ENCODE results near the gene OVCH2.
"Not testable (repeated sequence)": the region's sequence is repeated elsewhere in the genome, so short reads cannot be mapped to it uniquely, and the experiment has no call there.

Gene OVCH2

DNA sequence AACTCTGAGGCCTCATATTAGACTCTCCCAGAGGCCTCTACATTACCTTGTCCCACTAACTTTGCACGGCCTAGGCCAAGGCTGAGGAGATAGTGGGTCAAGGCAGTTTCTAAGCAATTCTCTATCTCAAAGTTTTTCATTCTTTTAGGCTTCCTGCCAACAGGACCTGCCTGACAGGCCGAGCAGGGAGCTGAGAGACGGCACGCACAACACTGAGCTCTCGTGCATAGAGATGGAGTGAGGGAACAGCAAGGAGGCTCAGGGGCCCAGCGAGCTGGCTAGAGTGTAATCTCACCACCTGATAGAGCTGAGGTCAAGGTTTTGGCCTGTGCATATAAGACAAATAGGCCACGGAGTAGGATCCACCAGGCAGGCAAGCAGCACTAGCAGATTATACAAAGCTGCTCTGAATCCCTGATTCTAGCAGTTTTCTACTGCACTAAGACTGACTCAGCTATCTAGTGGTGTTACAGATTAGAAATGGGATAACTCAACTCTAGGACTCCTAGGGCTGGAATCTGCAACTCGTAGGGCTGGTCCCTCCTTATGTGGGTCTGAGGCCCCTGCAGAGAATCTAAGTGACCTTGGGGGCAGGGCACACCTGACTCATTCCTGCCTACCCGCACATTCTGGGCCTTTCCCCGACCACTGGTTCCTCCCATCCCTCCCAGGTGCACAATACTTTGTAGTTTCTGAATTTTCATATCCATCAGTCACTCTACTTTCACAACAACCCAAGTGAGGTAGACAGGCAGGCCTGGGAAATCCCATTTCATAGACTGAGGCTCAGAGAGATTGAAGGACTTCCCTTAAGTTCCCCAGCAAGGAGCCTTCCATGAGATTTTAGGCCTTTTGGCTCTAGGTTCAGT lies 34.7 kb downstream of the OVCH2 start:
- no peak for DNase-seq

DNA sequence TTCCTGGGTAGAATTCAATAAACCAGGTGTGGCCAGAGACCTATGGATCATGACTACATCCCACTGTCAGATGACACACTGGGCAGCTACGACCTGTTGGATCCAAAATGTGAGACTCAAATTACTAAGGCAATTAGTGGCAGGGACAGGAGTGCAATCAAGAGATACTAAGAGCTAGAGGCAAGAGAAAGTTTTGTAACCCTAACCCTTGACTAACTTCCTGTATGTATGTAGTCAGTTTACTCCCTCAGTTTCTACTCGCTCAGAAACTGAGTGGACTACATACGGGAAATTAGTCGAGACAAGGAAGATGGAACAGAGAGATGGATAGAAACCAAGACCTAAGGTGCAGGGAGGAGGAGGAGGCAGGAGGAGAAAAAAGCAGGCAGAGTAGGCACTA lies 35.6 kb downstream of the OVCH2 start:
- no peak for DNase-seq

DNA sequence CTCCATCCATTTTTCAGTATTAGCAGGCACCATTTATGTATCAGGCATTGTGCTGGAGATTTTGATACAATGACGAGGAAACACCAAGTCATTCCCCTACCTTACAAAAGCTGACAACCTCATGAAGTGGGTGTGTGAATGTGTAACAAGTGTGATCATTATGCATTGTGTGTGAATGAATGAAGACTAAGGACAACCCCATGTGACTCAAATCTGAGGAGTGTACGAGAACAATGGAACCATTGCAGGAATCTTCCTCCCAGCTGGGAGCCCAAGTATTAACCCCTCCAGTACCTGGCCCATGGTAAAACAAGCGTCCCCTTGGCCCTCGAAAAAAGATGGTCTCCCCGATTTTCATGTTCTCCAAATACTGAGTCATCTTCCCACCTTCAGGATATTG lies 37.4 kb downstream of the OVCH2 start:
- DNase-seq, result no peak

DNA sequence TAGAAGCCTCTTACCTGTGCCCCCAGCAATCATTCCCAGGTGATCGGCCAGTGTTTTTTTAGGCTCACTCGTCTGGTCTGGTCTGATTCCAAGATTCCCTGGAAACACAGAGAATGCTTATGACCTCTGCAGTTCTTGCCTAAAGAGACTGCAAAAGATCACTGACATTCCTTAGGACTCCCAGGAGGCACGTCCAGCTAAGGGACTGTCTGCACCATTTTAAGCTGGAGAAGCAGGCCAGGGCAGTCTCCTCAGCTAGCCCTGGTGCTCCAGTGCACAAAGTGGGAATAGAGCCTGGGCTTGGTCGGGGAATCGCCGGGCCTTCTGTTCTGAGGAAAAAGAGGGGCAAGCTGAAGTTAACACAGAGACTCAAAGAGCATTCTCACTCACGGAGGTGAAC lies 37.8 kb downstream of the OVCH2 start:
- no peak for DNase-seq

DNA sequence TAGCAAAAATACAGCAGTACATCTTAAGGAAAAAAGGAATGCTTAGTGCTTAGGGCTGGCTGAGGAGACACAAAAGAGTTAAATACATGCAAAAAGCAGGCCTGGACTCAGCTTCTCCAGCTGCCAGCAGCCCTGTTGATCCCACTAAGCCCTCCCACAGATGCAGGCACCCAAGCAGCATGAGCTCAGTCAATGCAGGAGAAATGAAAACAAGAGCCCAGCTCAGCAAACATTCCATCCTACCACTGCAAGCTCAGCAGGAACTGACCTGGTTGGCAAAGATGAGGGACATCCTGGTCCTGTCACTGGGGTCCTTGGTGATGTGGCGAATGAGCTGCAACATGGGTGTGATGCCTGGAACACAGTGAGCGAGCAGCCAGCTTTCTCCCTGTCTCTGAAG lies 38.8 kb downstream of the OVCH2 start:
- no peak for DNase-seq

DNA sequence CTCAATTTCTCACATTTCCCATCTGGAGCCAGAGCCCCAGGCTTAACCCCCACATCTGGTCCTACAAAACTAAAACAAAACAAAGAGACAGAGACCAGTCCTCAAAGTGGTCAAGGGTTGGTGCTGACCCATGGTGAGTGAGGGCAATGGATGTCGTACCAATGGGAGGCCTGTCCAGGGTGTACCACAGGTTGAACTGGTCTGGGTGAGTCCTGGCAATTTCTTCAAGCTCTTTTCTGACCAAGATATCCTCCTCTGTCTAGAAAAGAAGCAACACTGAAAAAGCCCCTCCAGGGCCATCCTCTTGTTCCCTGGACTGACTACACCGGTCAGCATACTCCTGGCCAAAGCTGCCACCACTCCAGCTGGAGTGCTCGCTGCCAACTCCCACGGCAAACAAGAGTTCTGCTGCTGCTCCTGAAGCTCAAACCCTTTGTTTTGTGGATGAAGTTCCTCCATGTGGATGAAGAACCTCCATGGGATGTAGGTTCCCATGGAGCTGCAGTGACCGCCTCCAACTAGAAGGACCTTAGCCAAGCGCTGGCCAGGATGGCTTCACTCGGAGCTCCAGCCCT lies 39.9 kb downstream of the OVCH2 start:
- no peak for DNase-seq

DNA sequence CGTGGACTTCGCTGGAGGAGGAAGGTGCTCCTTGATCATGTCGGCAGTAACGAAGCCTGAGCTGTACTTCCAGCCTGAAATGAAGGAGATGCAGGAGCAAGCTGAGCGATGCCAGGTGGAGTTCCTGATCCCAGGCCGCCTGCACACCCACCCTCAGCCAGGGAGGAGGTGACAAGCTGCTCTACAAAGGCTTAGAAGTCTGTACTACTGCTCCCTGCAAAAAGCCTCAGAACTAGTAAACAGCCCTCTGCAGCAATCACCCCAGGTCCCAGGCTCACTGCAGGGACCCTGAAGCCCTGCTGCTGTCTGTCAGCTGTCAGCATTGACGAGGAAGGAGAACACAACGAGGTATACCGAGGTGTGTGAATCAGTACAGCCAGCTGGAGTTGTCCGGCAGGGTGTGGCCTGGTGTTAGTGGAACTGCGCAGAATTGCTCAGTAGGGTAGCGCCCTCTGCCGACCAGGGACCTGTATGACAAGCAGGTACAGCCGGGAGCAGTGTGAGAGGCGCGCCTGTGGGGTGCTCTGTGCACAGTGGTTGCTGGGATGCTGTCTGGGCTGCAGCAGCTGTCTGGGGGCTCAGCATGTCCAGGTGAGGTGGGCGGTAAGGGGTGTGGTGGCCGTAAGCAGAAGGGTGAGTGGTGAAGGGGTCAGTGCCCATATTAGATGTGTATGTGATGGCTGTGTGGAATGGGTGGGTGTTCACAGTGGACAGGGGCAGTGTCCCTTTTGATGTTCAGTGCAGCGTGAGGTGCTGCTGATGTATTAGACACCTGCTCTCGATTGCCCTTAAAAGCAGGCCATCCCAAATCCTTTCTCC lies 40.6 kb downstream of the OVCH2 start:
- peak; percentile 15 for DNase-seq

DNA sequence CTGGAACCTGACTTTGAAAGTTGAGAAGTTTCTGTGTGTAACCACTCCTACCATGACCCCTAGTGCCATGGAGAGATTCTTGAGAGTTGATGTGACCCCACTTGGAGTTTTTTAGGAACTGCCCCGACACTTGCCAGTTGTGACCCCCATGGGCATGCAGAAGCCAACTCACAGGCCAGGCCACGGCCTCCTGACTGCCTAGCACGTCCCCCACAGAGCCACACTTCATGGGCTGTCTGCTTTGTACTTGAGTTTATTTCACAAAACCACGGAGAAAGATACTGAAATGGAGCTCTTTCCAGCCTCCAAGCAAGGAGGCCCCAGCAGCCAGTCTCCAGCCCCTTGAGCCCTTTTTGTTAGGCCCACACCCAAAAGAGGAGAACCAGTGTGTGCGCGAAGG lies 41.4 kb downstream of the OVCH2 start:
- no peak for DNase-seq

DNA sequence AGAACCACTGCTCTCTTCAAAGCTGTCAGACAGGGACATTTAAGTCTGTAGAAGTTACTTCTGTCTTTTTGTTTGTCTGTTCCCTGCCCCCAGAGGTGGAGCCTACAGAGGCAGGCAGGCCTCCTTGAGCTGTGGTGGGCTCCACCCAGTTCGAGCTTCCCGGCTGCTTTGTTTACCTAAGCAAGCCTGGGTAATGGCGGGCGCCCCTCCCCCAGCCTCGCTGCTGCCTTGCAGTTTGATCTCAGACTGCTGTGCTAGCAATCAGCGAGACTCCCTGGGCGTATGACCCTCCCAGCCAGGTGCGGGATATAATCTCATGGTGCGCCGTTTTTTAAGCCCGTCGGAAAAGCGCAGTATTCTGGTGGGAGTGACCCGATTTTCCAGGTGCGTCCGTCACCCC lies 42.7 kb downstream of the OVCH2 start:
- DNase-seq, result not testable (repeated sequence)

DNA sequence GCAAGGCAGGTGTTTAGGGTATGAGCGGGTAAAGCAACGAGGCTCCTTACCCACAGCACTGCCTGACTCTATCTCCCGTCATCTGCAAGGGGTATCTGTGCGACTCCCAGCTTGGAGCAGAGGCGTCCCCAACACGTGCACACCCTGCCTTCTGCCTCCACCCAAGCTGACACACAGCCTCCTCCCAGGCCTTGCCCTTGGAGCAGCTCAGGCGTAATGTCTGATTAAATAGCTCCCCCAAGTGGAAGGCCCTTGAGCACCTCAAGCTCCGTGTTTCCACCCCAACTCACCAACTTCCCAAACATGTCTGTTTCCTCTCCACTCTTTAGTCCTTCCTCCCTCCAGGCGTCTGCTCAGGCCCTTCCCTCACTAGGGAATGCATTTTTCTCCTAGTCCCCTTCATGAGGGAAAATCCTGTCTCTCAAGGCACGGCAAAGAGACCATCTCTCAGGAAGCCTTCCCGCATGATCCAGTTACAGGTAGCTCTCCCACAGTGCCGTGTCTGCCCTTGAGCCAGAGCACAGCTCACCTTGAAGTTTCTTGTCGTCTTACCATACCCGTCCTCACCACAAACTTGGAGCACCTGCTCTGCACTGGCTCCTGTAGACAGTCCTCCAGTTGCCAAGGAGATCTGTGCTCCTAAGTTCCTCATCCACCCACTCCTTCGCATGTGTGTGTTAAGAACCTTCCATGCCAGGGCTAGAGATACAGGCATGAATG lies 48.8 kb downstream of the OVCH2 start:
- no peak for DNase-seq

DNA sequence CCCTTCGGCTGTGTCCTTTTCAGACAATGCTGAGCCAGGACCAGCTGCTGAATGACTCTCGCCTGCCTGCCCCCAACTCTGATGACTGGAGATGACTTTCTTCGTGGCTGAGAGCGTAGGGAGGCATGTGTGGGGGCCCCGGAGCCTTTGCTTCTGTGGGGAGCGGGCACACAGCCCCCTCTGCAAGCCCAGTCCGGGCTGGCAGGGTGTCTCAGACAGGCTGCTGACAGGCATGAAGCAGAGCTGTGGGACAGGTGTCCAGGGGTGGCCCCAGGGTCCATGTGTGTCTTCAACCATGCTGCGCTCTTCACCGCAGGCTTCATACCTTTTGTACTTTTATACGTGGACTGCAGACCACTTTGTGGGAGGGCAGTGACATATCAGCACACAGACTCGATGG lies 49.6 kb downstream of the OVCH2 start:
- no peak for DNase-seq

DNA sequence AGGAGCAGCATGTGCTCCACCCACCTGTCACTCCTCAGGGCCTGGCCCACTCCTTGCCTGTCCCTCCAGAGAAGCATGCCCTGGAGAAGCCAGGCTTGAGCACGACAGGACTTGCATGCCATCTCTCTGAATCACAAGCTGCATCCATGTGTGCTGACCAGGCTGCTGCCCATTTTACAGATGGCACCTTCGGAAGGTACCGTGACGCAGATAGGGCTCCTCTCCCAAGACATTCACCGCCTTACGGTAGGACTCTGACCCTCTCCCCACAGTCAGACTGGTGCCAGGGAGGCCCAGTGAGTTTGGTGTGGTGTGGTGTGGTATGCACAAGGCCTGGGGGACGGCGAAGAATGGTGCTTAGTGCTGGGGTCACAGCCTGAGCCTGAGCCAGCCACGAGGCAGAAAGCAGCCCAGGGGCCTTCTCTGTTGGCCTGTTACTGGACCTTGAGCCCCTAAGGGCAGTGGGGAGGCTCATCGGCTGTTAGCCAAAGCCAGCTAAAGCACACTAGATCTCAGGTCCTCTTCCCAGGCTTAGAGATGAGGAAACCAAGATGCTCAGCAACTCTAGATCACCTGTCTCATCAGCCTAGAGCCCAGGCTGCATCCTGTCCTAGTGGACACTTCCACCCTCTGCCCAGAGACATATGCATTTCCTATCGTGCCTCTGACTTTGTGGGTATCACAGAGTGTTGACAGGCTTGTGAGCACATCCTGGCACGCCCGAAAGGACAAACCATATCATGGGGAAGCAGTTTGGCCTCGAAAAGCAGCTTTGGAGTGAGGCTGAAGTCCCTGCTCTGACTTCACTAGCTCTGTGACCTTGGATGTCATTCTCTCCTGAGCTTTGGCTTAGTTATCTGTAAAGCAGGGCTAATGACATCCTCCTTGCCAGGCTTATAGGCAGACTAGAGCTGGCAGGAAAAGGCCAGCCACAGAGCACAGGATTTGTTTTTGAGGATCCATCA lies 50.7 kb downstream of the OVCH2 start:
- DNase-seq, result no peak

DNA sequence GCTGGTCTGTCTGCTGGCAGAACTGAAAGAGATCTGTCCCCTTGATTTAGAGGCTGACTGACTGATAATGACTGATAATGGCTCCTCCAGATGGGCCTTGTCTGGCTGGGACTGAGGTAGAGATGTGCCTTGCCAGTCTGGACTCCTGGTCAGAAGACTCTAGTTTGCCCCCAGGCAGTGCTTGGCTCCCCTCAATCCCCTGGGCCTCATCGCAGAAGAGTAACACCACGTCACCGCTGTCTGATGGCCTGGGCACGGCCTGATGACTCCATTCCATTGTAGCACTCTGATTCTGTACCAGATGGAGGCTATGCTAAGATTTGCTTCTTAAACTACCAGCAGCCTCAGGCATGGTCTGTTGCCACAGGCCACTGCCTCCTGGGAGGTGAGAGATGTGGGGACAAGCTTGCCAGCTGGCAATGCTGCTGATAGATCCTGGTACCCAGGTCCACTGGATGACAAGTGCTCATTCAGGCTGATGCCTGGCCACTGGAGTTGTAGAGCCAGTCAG lies 52.0 kb downstream of the OVCH2 start:
- DNase-seq, result no peak

DNA sequence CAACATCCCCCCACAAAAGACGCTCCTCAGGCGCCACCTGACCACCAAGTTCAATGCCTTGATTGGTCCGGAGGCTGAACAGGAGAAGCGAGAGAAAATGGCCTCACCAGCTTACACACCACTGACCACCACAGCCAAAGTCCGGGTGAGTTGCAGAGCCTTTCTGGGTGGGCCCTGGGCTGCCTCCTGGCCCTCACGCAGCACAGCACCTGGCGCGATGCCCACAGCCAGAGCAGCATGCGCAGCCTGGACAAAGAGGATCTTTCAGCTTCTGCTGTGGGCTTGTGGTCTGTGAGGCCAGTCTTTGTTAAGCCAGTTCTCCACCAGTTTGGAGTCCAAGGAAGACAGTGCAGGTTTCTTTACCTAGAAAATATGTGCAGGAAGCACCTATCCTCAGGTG lies 54.6 kb downstream of the OVCH2 start:
- DNase-seq, result no peak

DNA sequence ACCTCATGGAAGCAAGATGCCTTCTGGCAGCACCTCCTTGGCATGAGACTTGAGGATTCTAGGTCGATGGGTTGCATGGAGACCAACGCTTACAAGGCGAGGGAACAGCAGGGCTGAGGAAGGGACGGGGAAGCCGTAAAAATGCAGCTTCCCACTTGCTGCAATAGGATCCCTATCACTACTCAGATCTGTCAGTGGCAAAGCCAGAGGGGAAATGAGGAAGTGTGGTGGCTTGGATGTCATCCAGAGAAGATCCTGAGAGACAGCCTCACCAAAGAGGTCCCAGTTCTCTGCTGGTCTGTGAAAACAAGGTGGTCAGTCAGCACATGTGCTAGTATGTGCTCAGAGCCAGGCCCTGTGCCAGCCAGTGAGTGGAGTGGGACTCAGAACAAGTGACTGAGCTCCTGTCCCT lies 55.1 kb downstream of the OVCH2 start:
- DNase-seq, result no peak

DNA sequence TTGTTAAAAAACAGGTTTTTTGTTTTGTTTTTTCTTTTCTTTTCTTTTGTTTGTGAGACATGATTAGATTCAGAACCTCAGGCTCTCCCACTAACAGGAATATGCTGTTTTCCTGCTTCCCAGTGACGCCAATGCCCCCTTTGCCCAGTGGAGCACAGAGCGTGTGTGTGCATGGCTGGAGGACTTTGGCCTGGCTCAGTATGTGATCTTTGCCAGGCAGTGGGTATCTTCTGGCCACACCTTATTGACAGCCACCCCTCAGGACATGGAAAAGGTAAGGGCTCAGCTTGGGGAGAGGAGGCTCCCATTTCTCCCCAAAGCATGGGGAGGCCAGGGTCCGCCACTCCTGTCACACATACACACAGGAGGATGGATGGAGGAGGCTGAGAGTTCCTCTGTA lies 58.0 kb downstream of the OVCH2 start:
- no peak for DNase-seq

DNA sequence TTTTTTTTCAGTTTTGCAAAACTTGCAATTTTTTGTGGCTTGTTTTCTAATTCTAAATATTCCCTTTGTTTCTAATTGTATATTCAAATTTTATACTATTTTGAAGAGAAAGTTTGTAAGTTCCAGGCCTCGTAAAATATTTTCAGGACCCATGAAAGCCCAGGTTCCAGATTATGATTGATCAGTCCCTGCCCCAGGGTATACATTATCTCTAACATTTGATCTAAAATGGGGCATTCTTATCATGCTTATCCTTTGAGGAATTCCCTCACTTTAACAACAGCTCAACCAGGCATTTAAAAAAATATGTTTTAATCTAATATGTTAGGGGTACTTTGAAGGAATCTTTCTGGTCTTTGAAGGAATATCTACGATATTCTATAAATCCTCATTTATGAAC lies 59.4 kb downstream of the OVCH2 start:
- DNase-seq, result no peak

DNA sequence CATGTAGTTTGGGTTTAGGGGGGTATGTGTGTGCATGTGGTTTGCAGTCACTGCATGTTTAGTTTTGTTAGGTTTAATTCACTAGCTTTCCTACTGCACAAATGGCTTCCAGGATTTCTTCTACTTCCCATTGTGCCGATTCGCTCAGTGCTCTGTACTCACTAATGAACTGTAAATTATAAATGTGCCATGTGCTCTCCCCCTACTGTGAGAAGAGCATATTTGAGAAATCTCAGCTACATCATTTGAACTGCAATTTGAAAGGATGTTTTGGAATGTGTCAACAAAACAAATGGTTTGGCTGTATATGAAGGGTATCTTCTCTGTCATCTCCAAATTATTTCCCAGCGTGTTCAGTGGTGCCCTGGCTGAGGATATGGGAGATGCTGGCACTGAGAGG lies 61.1 kb downstream of the OVCH2 start:
- no peak for DNase-seq

DNA sequence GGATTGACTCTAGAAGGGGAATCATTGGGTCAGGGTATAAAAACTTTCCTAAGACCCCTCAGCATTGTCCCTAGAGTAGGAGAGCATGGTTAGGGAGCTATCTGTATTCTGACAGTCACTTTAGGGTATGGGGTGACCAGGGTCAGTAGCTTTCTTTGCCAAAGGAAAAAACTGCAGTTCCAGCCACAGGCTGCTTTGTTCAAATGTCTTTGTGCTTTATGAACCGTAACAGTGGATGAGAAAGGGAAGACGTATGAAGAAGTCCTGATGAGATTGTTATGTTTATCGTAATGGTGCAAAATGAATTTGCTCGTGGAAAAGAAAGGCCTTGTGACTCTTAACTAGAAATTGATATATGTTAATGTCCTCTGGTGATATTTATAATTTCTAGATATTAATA lies 63.0 kb downstream of the OVCH2 start:
- no peak for DNase-seq

DNA sequence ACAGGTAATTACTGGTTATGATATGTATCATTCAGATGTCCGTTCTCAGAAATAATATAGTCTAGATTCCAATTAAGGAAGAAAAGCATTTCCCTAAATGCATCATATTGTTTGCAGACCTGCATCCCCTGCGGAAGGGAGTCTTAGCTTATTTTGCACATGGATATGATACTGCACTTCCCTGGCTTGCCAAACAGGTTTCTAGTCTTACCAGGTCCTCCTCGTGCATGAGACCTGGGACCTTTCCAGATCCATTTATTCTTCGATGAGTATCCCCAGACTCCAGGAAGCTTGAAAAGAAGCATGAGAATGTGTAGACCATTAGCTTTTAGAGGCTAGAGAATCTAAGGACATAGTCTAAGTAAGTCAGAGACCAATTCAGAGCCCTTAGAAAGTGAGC lies 63.5 kb downstream of the OVCH2 start:
- no peak for DNase-seq

DNA sequence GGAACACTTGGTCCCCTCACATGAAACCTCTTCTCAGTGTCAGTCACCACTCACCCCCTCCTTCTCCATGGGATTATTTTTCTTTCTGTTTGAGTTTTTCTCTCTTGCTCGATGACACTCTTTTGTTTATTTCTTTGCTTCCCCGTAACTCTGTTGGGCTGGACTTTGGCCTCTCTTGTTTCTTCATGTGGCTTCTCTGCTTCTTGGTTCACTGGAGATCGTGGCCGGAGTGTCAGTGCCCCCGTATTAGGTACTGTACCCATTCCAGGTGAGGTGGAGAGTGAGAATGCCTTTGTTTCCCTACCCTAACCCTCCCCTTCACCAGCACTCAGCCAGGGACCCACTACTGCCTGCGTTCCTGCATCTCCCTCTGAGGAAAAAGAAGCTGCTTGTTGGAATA lies 65.5 kb downstream of the OVCH2 start:
- DNase-seq, result no peak

DNA sequence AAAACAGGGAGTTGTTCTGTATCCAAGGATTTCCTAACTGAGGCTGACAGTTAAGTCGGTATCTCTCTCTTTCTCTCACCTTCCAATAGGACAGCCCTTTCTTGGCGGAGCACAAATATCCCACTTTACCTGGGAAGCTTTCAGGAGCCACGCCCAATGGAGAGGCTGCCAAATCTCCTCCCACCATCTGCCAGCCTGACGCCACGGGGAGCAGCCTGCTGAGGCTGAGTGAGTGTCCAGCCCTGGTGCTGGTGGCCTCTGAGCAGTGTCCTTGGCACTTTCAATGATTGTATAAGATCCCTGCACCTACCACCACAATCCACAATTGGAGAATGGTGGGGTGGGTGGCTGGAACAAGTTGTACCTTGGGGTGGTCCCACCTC lies 66.6 kb downstream of the OVCH2 start:
- DNase-seq, result no peak
